Heart right ventricle (tissue), 16 donors: ENCODE measurements around the gene PABPC1L. TPM values are rescaled to one million over a fixed set of nuclear protein-coding genes. Genes with fewer than 3 reads are reported as not detected.

ENCODE experiments used
- ATAC-seq, 8 donors: fragments of 200-7000 bp; cut with Tn5 transposase; one replicate each; pipeline ENCODE4 v1.9.1; 2020; ENCODE audit warnings: mild to moderate bottlenecking in 8 of 8, moderate library complexity in 8 of 8, moderate number of reproducible peaks in 1 of 8
- DNase-seq, 2 donors: peaks; one replicate each; pipeline ENCODE4 v3.0.0-alpha.2; 2020
- H3K27ac ChIP-seq, 10 donors: fragments of 200-600 bp; sonication (generic) in 2 of 10; one replicate each; pipeline versions ENCODE4 v1.5.0 to v1.8.0; 2020 to 2022; ENCODE audit warnings: mild to moderate bottlenecking in 3 of 10
- H3K27me3 ChIP-seq, 7 donors: fragments of 200-600 bp; one replicate each; pipeline ENCODE4 v1.8.0; 2021 to 2022; ENCODE audit warnings: mild to moderate bottlenecking in 2 of 7
- H3K36me3 ChIP-seq, 9 donors: fragments of 200-600 bp; sonication (generic) in 1 of 9; one replicate each; pipeline versions ENCODE4 v1.5.0 to v1.8.0; 2020 to 2022; ENCODE audit warnings: mild to moderate bottlenecking in 2 of 9
- H3K4me1 ChIP-seq, 9 donors: fragments of 200-600 bp; sonication (generic) in 1 of 9; one replicate each; pipeline versions ENCODE4 v1.5.0 to v1.8.0; 2020 to 2022; ENCODE audit warnings: mild to moderate bottlenecking in 4 of 9
- H3K4me3 ChIP-seq, 10 donors: fragments of 200-600 bp; sonication (generic) in 2 of 10; one replicate each; pipeline versions ENCODE4 v1.5.0 to v1.8.0; 2020 to 2022; ENCODE audit warnings: mild to moderate bottlenecking in 7 of 10, moderate library complexity in 2 of 10
- H3K9me3 ChIP-seq, 11 donors: fragments of 200-600 bp in 10 of 11; sonication (generic) in 2 of 11; one replicate each; pipeline versions ENCODE4 v1.5.0 to v1.8.0; 2013 to 2022; ENCODE audit warnings: mild to moderate bottlenecking in 2 of 11, control low read depth in 1 of 11, moderate library complexity in 1 of 11
- WGBS, 2 donors: extraction: QIAGEN DNeasy Blood & Tissue Kit; methylation state at CpG; one replicate each; pipeline ENCODE4 v1.1.7; 2013; ENCODE audit warnings: inconsistent platforms in 1 of 2; 5-methylcytosine and 5-hydroxymethylcytosine counted together
- intact Hi-C, 10 donors: fragments of 100-400 bp; cut with DNase I; formaldehyde crosslinking; loops; one replicate each; pipeline versions ENCODE4 v1.11.1 to v1.14.2; 2022
- polyA plus RNA-seq, 2 donors: library from polyadenylated mRNA; stranded (reverse); fragments of 200-250 nt; gene quantifications; one replicate each; pipeline ENCODE4 v1.2.3, GENCODE V29; 2013
- total RNA-seq, 10 donors: library from RNA; stranded (reverse); fragmentation: NEBNext Ultra II Directional in 3 of 10; extraction: Animal tissue kit (Norgen Biotek cat#: 25700) in 3 of 10; gene quantifications; one replicate each; pipeline versions ENCODE4 v1.2.1 to v1.2.4, GENCODE V29; 2021 to 2023
- TF ChIP-seq, protein P1 (sequence below), 9 donors: fragments of 200-600 bp; sonication (generic) in 2 of 9; IDR thresholded peaks; one replicate each; pipeline versions ENCODE4 v1.5.0 to v1.8.0; 2021 to 2022; ENCODE audit warnings: antibody characterized with exemption in 9 of 9, mild to moderate bottlenecking in 5 of 9, moderate library complexity in 1 of 9
- donor health status: Arrhythmogenic right ventricular cardiomyopathy.
- donor health status: ischemic (EF 13 %, LVEDD 7.1; RV severe dilation, severe dysfunction).
- donor health status: healthy with polysubstance abuse.
- donor health status: DM: no; HTN: yes; CAD: no.
- donor health status: DM: no; HTN: no; CAD: no.
- donor health status: ischemic (EF 25% LVEDD 6.9; RV normal size, moderate dysfunction).
- donor health status: ischemic (EF 25% LVEDD 5.7; RV mildly dilated, moderate dysfunction).
- donor health status: healthy.
- donor health status: DM: yes; HTN: yes; CAD: no.
- donor health status: Ischemic cardiomyopathy.
- donor health status: ischemic (EF 35%, LVEDD 5.7; RV mildly dilated, moderate dysfunction).
- donor health status: nonischemic (EF 11% LVEDD 7.7; RV severe dilation, severe dysfunction).
- donor health status: DM: yes; HTN: yes; CAD: no.
- donor health status: PGD.
- donor health status: ischemic (EF 29% LVEDD 5.4; RV normal size, mild dysfunction).
- donor health status: nonischemic (EF 23%, LVEDD 6.1; RV moderate dilation, normal function).

PABPC1L gene
- total and polyA plus RNA-seq, 12 donors: 0.89 to 14.3 (median 1.9) TPM

DNA sequence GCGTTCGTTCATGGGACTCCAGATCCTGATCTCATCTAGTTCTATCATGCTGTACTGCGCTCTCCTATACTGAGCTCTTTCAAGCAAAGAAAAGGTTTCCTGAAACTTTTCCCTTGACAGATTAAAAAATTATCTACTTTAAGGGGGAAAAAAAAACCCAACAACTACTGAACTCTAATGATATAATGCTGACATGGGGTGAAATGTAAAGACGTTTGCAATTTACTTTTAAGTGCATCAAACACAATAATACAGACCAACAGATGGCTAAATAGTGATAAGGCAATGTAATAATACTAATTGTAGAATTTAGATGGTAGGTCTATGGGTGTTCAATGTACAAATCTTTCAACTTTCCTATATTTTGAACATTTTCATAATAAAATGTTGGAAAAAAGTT lies 34.0 kb downstream of the PABPC1L start:
- TF ChIP-seq, protein P1, sequence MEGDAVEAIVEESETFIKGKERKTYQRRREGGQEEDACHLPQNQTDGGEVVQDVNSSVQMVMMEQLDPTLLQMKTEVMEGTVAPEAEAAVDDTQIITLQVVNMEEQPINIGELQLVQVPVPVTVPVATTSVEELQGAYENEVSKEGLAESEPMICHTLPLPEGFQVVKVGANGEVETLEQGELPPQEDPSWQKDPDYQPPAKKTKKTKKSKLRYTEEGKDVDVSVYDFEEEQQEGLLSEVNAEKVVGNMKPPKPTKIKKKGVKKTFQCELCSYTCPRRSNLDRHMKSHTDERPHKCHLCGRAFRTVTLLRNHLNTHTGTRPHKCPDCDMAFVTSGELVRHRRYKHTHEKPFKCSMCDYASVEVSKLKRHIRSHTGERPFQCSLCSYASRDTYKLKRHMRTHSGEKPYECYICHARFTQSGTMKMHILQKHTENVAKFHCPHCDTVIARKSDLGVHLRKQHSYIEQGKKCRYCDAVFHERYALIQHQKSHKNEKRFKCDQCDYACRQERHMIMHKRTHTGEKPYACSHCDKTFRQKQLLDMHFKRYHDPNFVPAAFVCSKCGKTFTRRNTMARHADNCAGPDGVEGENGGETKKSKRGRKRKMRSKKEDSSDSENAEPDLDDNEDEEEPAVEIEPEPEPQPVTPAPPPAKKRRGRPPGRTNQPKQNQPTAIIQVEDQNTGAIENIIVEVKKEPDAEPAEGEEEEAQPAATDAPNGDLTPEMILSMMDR (IDR thresholded peaks at IDR 0.05): no peak
- WGBS, 2 donors: 92 to 95% methylated on average over 4 of the region's 4 CpGs
- Histone ChIP-seq H3K4me3 (no peak overlapping the region), H3K9me3 (no peaks in the 10 kb centered on the region), H3K27ac (no peak overlapping the region), H3K36me3 (peaks cover 3 to 96% (median 28%) of the 10 kb centered on the region in 9 donors), H3K27me3 (no peaks in the 10 kb centered on the region), H3K4me1 (peaks cover 0 to 9% (median 0%) of the 10 kb centered on the region in 9 donors)
- intact Hi-C loops: no loop called here
- no peak for DNase-seq
- ATAC-seq: no peak

DNA sequence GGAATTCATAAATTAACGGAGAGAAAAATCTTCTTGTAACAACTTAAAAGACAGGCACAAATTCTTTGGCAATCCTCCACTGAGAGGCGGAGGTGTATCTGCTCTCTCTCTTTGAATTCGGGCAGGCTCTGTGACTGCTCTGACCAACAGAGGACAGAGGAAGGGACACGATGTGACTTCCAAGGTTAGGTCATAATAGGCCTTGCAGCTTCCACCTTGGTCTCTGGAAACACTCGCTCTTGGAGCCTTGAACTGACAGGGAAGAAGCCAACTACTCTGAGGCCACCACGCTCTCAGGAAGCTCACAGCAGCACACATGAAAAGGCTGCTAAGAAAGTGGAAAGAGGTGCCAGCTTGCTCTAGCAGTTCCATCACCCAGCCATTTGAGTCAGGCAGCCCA lies 35.4 kb downstream of the PABPC1L start:
- ATAC-seq (peak in 2 of 8 donors; percentile 33 to 85), DNase-seq (no peak)
- Histone ChIP-seq H3K36me3 (peaks cover 7 to 100% (median 40%) of the 10 kb centered on the region in 9 donors), H3K4me3 (no peak overlapping the region), H3K9me3 (no peaks in the 10 kb centered on the region), H3K27ac (peak overlapping the region in 1 of 10 donors; percentile 0), H3K4me1 (peaks cover 0 to 6% (median 0%) of the 10 kb centered on the region in 9 donors), H3K27me3 (no peaks in the 10 kb centered on the region)
- TF ChIP-seq, protein P1 (IDR thresholded peaks at IDR 0.05): no peak
- intact Hi-C loops: no loop called here
- WGBS, 2 donors: 73 to 83% methylated on average over 6 of the region's 6 CpGs

DNA sequence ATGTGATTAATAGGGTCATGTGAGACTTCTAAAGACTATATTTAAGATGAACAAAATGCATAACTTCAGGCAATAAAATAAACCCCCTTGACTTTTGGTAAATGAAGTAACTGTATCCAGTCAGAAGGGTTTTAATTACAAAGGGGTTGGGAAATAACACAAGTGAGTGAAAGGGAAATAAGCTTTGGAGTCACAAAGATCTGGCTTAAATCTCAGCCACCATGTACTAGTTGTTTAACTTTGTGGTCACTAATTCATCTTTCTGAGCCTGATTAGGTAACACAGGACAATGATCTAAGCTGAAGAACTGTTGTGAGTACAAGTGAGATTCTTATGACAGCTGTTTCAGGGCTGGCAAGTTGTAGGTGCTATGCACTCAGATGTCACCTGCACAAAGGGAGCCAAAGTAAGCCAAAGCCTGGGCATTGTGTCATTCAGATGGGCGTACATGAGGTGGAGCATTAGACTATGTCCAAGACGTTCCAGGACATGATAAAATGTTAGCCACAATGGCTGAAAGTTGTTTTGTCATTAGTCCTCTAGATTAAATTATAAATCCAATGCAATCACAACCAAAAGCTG lies 36.5 kb downstream of the PABPC1L start:
- no peak for DNase-seq
- 80 to 87% methylated on average over 2 of the region's 2 CpGs for WGBS, 2 donors
- Histone ChIP-seq H3K36me3 (peaks cover 7 to 100% (median 51%) of the 10 kb centered on the region in 9 donors), H3K4me3 (no peak overlapping the region), H3K9me3 (no peaks in the 10 kb centered on the region), H3K27me3 (no peaks in the 10 kb centered on the region), H3K4me1 (peaks cover 0 to 6% (median 0%) of the 10 kb centered on the region in 9 donors), H3K27ac (no peak overlapping the region)
- intact Hi-C loops: no loop called here
- ATAC-seq: no peak
- TF ChIP-seq, protein P1 (IDR thresholded peaks at IDR 0.05): no peak

DNA sequence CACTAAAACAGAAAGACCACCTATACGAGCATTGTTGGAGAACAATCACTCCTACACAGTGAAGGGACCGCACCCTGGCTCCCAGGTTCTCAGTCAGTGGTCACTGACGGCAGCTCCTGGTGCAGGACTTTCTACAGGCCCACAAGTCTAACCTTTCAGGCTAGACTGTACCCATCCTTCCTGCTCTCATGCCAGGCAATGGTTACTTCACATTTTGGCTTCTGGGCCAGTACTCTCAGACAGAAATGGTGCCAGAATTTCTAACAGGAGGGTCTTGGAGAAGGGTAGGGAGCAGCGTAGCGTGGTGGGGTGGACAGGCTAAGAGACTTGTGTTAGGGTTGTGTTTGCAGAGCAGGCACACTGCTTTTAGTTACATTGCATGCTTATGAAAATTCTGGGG lies 38.2 kb downstream of the PABPC1L start:
- DNase-seq: no peak
- ATAC-seq: no peak
- no peak overlapping the region for H3K27ac ChIP-seq
- TF ChIP-seq, protein P1 (IDR thresholded peaks at IDR 0.05): no peak
- intact Hi-C loops: no loop called here
- H3K36me3 ChIP-seq: peaks cover under 1 to 100% (median 41%) of the 10 kb centered on the region in 9 donors
- H3K4me3 ChIP-seq: no peak overlapping the region
- peaks cover 0 to 6% (median 0%) of the 10 kb centered on the region in 9 donors for H3K4me1 ChIP-seq
- H3K9me3 ChIP-seq: no peaks in the 10 kb centered on the region
- 91 to 92% methylated on average over 5 of the region's 5 CpGs for WGBS, 2 donors
- H3K27me3 ChIP-seq: no peaks in the 10 kb centered on the region
